Tibial nerve (tissue), 4 donors: Measurements from ENCODE around the gene OPRPN.

Experiments used
- EP300 ChIP-seq, 2 donors: sonication (generic); formaldehyde crosslinking; IDR thresholded peaks; one replicate each; pipeline ENCODE4 v1.6.1; 2017; ENCODE audit warnings: antibody characterized with exemption in 2 of 2, mild to moderate bottlenecking in 1 of 2
- POLR2A ChIP-seq, 2 donors: fragments of 450-650 bp; IDR thresholded peaks; one replicate each; pipeline ENCODE4 v1.6.1; 2017; ENCODE audit warnings: antibody characterized with exemption in 2 of 2, mild to moderate bottlenecking in 2 of 2, moderate library complexity in 2 of 2
- TF ChIP-seq, protein P1 (sequence below), 5 experiments: fragments of 200-600 bp in 3 of 5; fragments of 450-650 bp in 2 of 5; sonication (generic) in 3 of 5; IDR thresholded peaks; one replicate each; pipeline ENCODE4 v1.5.1; 2016 to 2019; ENCODE audit warnings: antibody characterized with exemption in 5 of 5, mild to moderate bottlenecking in 3 of 5, moderate library complexity in 2 of 5

DNA sequence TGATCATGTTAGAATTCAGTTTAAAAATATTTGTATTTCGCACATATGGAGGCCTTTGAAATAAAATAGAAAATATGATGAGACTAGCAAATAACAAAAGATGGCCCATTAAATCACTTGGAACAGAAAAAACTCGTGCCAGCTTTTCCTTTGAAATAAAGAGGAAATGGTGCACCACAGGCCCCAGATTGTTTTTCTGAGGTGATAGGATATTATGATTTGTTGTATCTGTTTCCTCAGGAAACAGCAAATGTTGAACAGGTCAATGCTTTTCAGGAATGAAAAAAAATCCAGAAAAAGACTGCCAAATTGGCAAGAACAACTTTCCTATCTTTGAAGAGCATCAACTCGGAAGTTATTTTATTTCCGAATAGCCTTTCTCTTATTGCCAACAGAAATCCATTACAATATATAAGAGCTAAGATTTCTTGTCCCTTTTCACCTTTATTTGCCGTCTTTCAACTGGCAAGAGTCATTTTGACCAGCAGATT lies 15.0 kb upstream of the OPRPN start, which contains the start of gene SMR3B:
- TF ChIP-seq, protein P1, sequence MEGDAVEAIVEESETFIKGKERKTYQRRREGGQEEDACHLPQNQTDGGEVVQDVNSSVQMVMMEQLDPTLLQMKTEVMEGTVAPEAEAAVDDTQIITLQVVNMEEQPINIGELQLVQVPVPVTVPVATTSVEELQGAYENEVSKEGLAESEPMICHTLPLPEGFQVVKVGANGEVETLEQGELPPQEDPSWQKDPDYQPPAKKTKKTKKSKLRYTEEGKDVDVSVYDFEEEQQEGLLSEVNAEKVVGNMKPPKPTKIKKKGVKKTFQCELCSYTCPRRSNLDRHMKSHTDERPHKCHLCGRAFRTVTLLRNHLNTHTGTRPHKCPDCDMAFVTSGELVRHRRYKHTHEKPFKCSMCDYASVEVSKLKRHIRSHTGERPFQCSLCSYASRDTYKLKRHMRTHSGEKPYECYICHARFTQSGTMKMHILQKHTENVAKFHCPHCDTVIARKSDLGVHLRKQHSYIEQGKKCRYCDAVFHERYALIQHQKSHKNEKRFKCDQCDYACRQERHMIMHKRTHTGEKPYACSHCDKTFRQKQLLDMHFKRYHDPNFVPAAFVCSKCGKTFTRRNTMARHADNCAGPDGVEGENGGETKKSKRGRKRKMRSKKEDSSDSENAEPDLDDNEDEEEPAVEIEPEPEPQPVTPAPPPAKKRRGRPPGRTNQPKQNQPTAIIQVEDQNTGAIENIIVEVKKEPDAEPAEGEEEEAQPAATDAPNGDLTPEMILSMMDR (IDR thresholded peaks at IDR 0.05) = no peak
- TF ChIP-seq POLR2A (IDR thresholded peaks at IDR 0.05) (no peak), EP300 (IDR thresholded peaks at IDR 0.05) (no peak)
